Body of pancreas (tissue), 4 donors: ENCODE measurements around the gene IDH3G.

Experiments used
- POLR2A ChIP-seq, 3 donors: fragments of 450-650 bp; IDR thresholded peaks; one replicate each; pipeline ENCODE4 v1.6.1; 2016; ENCODE audit warnings: antibody characterized with exemption in 3 of 3, mild to moderate bottlenecking in 2 of 3
- TF ChIP-seq, protein P1 (sequence below), 7 experiments: fragments of 450-650 bp in 4 of 7; fragments of 200-600 bp in 3 of 7; sonication (generic) in 3 of 7; IDR thresholded peaks; one replicate each; pipeline ENCODE4 v1.5.1; 2016 to 2019; ENCODE audit warnings: antibody characterized with exemption in 7 of 7

DNA sequence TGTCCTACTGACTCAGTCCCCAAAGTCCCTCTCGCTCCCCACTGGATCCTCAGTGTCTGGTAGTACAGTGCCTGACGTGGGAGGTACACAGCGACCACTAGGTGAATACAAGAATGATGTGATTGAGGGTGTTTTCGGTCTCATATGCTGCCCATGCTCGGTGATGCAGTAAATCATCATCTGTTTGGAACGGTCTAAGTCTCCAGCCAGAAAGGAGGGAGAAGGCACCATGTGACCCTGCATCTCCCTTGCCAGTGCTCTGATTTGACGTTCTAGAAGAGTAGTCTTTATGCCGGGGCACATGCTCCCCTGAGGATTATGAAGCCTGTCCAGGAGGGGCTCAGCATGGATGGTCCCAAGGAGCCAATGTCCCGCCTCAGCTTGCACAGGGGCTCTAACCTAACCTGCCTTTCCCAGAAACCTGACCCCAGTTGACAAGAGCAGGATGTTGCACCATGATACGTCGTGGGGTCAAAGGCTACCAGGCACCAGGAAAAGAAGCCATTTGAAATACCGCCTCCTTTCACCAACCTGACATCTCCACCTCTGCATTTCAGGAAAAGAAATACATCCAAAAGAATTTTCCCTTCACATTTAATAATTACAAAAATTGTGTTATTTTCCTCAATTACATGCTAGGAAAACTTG is 43.9 kb downstream of the IDH3G start:
- no peak for TF ChIP-seq POLR2A (IDR thresholded peaks at IDR 0.05)
- TF ChIP-seq, protein P1, sequence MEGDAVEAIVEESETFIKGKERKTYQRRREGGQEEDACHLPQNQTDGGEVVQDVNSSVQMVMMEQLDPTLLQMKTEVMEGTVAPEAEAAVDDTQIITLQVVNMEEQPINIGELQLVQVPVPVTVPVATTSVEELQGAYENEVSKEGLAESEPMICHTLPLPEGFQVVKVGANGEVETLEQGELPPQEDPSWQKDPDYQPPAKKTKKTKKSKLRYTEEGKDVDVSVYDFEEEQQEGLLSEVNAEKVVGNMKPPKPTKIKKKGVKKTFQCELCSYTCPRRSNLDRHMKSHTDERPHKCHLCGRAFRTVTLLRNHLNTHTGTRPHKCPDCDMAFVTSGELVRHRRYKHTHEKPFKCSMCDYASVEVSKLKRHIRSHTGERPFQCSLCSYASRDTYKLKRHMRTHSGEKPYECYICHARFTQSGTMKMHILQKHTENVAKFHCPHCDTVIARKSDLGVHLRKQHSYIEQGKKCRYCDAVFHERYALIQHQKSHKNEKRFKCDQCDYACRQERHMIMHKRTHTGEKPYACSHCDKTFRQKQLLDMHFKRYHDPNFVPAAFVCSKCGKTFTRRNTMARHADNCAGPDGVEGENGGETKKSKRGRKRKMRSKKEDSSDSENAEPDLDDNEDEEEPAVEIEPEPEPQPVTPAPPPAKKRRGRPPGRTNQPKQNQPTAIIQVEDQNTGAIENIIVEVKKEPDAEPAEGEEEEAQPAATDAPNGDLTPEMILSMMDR (IDR thresholded peaks at IDR 0.05): no peak
